C4-2B (cell line): ENCODE measurements around the gene LRBA.

Experiments used
- H3K27ac ChIP-seq: fragments of 450-650 bp; 2 replicates; pipeline ENCODE4 v1.5.1; 2017
- ZFX ChIP-seq: fragments of 450-650 bp; IDR thresholded peaks from 2 replicates; pipeline ENCODE4 v1.6.1; 2017
- TF ChIP-seq, protein P1 (sequence below): fragments of 450-650 bp; conservative IDR thresholded peaks from 2 replicates; pipeline ENCODE4 v1.5.1; 2017; ENCODE audit warnings: mild to moderate bottlenecking

LRBA gene

DNA sequence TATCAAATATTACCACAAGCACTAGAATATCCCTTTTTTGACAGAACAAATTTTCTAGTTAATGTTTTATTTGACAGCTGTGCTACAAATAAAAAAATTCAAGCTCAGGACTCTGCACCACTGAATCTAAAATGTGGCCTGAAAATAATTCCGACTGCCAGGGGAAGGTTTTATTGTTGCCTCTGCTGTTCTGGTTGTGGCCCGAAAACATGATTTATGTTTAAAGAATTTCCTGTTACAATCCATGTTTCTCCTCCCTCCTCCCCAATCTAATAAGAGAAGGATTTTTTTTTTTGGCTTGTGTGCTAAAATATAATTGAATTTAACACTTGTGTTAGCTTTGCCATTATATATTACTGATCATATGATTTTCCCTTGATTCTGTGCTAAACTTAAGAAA is 709.1 kb downstream of the LRBA start:
- no peak overlapping the region for H3K27ac ChIP-seq
- TF ChIP-seq, protein P1, sequence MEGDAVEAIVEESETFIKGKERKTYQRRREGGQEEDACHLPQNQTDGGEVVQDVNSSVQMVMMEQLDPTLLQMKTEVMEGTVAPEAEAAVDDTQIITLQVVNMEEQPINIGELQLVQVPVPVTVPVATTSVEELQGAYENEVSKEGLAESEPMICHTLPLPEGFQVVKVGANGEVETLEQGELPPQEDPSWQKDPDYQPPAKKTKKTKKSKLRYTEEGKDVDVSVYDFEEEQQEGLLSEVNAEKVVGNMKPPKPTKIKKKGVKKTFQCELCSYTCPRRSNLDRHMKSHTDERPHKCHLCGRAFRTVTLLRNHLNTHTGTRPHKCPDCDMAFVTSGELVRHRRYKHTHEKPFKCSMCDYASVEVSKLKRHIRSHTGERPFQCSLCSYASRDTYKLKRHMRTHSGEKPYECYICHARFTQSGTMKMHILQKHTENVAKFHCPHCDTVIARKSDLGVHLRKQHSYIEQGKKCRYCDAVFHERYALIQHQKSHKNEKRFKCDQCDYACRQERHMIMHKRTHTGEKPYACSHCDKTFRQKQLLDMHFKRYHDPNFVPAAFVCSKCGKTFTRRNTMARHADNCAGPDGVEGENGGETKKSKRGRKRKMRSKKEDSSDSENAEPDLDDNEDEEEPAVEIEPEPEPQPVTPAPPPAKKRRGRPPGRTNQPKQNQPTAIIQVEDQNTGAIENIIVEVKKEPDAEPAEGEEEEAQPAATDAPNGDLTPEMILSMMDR: no peak

DNA sequence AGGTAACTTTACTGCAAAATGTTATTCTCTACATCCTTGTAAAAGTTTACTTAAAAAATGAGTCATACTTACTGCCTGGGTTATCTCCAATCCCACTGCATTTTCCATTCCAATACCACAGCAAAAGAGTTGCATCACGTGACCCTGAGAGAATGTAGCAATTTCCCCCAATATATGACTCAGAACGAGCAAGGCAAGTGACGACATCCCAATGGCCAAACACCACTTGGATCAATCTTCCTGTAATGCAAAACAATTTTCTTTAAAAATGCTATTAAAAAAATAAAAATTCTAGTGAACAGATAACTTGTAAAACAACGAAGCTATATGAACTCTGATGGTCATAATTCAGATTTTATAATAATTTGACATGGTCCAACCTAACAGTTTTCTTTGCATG is 712.5 kb downstream of the LRBA start:
- TF ChIP-seq, protein P1: no peak
- no peak for TF ChIP-seq ZFX
- H3K27ac ChIP-seq: no peak overlapping the region

DNA sequence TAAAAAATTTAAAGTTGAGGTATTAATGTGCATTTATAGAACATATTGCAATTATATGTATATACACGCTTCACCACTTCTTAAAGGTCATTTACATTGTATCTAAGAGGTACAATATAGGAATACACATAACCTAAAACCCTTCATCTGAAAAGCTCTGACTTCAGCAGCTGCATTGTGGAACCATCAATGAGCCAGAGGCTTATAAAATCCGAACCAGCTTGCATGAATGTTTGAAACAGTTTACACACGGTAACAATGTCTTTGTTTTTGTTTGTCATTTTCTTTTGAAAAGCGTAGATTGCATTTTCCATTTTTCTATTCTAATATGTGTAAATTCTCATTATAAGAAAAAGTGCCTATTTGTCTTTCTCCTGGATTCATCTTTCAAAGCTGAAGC is 715.3 kb downstream of the LRBA start:
- no peak overlapping the region for H3K27ac ChIP-seq
- TF ChIP-seq ZFX: no peak
- TF ChIP-seq, protein P1: no peak

DNA sequence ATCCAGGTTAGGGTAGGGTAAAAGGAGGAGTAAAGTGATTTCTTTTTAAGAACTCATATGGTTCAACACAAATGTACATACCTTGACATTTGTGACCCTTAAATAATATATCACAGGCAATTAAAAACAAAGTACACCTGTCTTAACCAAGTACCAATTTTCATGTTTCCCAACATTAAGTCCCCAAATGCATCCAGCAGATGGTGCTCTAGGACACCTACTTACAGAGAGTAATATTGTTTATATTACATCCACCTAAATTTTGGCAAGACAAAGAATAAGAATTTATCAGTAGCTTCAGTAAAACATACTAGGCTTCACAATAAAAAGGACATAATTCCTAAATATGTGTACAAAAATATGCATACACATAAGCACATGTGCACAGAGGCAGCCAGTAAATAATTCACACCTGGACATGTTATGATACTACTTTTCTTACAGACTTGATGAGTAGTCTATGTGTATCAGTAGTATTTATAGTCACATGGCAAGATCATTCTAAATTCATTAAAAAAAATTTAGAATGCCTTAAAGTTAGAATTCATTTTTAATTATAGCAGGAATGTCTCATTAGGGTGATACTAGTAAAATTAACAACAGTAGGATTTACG is 717.1 kb downstream of the LRBA start:
- TF ChIP-seq, protein P1: peak; percentile 82
- TF ChIP-seq ZFX: no peak
- H3K27ac ChIP-seq: no peak overlapping the region

DNA sequence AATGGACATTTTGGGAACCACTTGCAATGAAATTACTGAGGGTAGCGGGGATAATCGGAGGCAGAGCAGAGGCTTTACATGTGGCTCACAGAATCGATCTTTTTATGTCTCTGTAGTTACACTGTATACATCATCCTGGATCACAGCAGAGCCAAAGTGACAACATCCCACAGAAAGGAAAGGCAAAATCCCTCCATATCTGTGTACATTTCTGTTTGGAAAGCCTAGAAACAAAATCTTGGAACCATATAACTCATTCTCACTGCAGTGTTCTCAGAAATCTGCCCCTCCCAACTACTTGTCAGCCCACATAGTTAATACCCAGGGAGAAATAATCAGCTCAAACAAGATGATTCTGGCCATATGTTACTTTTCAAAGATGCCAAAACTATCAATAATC is 725.2 kb downstream of the LRBA start:
- TF ChIP-seq, protein P1: no peak
- no peak for TF ChIP-seq ZFX
- H3K27ac ChIP-seq: no peak overlapping the region

DNA sequence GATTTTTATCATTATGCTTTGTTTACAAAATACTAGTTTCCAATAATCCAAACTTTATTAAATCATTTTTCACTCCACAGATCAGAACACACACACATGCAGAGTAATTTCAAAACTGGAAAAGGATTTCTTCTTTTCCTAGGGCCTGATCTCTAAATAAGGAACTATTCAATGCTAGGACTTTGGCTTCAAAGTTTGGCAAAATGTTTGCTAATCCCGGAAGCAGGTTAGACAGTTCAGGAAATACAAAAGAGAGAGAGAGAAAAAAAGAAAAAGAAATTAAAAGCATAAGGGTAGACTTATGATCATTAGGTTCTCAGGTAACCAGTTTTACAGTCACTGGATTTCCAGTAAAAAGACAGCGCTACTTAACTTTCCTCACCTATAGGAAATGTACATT is 725.9 kb downstream of the LRBA start:
- H3K27ac ChIP-seq: no peak overlapping the region
- TF ChIP-seq, protein P1: no peak
- TF ChIP-seq ZFX: no peak

DNA sequence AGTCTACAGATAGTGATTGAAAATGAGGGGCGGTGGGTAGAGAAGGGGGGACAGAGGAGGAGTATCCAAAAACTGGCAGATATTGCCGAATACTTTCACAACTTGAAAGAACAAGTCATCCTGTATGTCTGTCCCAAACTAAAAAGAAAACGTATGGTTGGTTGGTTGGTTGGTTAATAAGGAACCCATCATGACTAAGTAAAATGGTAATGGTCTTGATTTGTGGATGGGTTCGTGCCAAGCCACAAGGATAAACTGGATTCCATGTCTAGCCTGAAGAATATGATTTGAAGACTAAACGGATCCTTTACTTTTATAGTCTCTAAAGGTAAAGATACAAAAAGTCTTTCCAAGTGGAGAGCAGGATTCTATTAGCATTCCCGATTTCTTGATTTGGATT is 728.4 kb downstream of the LRBA start:
- TF ChIP-seq ZFX: no peak
- TF ChIP-seq, protein P1: no peak
- no peak overlapping the region for H3K27ac ChIP-seq
